Stimulated activated CD8-positive, alpha-beta memory T cell treated with anti-CD3 and anti-CD28 coated beads, Interleukin-12 subunit alpha, Interleukin-12 subunit beta, amount 100 ng/mL, for 1 hour (primary cell): ENCODE measurements around the gene RPL28.
A peak's percentile ranks its signal among the peaks of the same experiment; 100 is the strongest.

Source experiments
- DNase-seq: peaks from one replicate; pipeline ENCODE4 v3.0.0-alpha.2; 2020; ENCODE audit warnings: low read depth

RPL28 gene

DNA sequence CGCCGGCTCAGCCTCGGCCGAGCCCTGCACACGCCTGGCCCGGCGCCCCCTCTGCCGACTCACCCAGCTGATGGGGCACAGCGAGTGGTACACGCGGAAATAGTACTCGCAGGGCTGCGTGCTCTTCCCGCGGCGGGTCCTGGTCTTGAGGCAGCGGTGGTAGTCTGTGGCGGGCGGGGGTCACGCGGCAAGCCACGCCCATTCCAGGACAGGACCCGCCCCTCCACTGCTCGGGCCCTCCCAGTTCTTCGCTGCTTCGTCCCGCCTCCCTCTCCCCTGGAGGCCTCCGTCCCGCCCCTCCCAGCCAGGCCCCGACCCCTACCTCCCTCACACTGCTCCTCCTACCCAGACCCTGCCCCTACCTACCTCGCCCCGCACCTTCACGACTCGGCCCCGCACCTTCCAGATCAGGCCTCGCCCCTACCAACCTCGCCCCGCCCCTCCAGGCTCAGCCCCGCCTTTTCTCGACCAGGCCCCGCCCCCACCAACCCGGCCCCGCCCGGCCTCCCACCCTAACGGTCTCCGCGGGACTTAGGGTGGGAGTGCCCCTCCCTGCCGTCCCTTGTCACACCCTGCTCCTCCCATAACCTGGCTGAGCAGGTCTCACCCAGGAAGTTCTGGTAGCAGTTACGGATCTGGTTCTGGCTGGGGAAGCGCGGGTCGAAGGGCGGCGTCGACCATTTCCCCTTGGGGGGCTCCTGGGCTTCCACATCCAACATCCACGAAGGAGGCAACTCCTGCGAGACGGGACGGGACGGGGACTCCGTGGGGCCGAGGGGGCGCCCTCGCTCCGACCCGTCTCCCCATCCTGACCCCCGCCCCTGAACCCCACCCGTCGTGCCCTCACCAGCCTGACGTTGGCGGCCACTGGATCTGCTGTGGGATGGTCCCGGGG is 31.7 kb upstream of the RPL28 start:
- peak; percentile 33 for DNase-seq

DNA sequence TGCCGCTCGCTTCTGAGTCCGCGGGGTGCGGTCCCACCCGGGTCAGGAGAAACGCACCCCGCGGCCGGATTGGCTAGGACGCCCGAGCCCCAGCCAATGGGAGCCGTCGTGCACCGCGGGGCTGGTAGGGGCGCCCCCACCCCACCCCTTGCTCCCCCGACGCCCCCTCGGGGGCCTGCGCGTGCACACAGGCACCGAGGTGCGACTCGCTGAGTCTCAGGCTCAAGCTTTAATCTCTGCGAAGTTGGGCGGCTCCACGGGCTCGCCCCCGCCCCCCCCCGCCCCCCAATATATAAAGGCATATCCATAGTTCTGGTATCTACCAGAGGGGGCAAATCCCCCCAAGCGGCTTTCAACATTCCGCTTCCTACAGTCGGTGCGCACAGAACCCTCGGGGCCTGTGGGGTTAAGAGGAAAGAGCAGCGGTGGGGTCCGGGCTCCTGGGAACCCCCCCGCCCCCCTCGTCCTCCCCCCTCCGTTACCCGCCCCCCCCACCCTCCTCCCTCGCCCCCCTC is 31.0 kb upstream of the RPL28 start, which contains the start of gene COX6B2:
TSS of gene COX6B2 (minus strand) at position 22 of the 515 bp plus-strand sequence. CDS start 198 bp downstream, outside the sequence.
- DNase-seq = no peak

DNA sequence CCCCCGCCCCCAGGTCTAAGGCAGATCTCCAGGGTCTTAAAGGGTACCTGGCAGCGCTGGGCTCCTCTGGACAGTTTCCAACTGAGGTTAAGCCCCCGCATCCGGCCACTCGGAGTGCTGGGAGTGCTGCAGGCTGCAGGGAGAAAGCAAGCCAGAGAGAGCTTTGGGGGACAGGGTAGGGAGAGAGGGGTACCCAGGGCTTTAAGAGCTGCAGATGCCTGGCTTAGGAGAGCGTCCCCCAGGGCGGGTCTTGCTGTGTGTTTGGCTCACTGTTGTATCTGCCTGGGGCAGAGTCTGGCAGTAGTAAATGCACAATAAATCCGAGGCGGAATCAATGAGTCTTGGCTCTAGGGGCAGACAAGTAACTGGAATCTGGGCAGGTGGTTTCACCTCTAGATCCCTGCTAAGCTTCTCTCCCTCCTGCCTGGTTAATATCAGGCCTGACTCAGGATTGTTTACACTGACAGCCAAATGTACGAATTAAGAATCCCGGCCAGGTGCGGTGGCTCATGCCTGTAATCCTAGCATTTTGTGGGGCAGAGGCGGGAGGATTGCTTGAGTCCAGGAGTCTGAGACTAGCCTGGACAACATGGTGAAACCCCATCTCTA is 30.4 kb upstream of the RPL28 start:
- no peak for DNase-seq

DNA sequence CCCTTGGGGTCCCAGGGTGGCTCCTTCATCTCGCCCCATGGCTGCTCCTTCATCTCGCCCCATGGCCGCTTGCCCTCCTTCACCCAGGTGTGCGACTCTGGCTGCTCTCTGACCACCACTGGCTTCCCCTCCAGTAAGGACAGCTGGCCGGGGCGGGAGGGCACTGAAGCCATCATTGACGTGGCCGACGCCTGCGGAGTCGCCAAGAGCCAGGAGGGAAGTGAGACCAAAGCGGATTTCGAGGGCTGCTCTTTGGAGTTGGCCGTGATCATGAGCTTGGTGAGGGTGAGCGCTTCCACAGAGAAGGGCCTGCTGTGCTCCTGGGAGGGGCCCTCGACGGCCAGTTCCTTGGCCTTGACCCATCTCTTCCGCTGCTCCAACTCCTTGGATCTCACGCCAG is 27.2 kb upstream of the RPL28 start:
- DNase-seq = no peak

DNA sequence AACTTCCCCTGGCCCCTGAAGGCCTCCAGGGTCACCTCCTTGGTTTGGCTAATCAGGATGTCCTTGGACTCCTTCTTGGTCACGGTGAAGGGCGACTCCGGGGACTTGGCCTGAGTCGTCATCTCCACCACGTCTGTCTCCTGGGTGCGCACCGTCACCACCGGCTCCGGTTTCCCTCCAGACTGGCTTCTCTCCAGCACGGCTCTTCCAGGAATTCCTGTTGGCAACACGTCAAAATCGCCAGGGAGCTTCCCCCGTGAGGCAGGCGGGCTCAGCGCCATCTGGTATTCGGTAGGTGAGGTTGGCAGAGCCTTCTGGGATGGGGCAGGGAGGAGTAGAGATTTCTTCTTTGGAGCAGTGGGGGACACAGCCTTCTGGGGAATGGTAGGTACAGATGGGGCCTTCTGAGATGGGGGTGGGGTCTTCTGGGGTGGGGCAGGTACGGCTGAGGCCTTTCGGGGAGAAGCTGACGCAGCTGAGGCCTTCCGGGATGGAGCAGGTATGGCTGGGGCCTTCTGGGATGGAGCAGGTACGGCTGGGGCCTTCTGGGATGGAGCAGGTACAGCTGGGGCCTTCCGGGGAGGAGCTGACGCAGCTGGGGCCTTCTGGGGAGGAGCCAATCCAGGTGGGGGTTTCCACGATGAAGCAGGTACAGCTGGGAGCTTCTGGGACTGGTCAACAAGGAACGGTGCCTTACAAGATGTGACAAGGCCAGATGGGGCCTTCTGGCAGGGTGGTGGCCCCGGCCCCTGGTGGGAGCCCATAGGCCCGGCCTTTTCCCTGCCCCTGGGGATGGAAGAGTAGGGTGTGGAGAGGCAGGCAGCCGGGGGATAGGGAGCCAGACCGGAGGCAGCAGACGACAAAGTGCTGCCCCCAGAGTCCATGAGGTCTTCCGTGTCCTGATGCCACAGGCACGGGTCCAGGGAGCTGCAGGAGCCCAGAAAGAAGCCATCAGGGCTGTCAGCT is 26.5 kb upstream of the RPL28 start:
- DNase-seq = no peak

DNA sequence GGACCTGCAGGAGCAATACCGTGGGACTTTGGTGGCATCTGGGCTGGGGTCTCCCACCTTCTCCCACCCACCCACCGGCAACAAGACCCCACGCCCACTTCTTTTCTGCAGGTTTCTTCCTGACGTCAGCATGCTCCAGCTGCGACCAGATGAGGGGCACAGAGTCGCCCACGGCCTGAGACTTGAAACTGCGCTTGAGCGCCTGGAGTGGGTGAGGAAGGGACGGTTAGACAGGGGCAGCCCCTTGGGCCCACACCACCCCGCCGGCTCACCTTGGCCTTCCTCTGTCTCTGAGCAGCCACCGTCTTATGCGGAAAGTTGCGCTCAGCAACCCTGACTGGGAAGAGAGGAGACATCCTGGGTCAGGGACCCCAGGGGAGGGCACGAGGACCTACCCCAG is 24.8 kb upstream of the RPL28 start:
- no peak for DNase-seq

DNA sequence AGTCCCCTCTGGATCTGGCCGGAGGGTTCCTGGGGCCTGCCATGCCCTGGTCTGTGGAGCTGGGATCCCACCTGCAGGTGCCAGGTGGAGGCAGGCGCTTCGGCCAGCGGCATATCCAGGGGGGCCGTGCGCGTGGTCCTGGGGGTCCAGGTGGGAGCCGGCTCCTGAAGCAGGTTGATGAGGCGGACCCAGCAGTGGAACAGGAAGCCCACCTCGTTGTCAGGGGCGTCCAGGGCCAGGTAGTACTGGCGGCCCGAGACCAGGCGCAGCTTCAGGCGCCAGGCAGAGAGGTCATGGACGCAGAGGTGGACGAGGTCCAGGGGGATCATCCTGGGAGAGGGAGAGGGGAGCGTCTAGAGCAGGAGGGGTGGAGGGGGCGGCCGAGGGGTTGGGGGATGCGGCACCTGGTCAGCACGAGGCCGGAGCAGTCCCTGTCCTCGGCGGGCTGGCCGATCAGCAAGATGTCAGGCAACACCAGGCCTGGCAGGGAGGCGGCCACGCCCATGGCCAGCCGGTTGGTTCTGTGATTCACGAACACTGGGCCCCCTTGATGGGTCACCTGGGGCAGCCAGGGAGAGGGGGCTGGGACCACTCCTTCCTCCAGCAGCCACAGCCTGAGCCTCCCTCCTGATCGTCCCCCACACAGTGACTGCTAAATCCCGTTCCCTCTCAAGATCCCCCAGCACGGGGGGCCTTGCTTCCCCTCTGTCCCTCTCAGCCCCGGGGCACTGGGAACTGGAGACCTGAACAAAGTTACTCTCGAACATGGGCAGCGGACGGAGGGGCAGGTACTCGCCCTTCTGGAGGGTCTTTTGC is 23.4 kb upstream of the RPL28 start:
- no peak for DNase-seq

DNA sequence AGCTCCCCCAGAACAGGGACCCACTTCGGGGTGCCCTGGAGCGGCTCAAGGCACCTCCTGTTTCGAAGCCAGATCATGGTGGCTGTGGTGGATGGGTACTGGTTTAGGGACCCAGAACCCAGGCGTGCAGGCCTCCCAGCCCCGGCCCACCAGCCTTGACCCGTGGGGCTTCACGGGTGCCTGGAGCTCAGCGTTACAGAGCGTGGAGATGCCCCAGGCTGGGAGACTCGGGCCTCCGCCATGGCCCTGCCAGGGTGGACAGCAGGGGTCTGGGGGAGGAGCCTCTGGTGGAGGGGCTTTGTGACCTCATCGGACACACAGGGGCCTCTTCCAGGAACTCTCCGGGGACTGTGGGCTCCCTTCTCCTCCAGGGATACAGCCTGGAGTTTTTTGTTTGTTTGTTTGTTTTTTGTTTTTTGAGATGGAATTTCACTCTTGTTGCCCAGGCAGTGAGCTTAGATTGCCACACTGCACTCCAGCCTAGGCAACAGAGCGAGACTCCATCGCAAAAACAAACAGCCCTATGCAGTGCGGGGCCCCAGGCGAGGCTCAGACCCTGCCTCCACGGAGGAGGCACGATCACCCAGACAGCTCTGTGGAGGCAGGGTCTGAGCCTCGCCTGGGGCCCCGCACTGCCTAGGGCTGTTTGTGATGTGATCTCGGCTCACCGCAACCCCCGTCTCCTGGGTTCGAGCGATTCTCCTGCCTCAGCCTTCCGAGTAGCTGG is 22.6 kb upstream of the RPL28 start, which contains the start of gene GARIN5B:
TSS of gene GARIN5B (minus strand) at position 271 of the 727 bp plus-strand sequence. CDS start at position 77, 194 bp downstream.
- no peak for DNase-seq

DNA sequence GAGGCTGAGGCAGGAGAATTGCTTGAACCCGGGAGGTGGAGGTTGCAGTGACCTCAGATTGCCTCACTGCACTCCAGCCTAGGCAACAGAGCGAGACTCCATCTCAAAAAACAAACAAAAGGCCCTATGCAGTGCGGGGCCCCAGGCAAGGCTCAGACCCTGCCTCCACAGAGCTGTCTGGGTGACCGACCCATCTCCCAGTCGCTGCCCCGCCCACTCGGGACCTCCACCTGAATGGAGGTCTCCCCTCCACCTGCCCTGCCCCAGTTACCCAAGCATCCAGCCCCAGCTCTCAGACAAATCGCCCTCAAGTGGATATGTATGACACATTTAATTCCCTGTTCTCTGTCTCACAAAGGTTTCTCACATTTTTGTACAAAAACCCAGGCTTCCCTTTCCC is 20.5 kb upstream of the RPL28 start:
- DNase-seq = no peak

DNA sequence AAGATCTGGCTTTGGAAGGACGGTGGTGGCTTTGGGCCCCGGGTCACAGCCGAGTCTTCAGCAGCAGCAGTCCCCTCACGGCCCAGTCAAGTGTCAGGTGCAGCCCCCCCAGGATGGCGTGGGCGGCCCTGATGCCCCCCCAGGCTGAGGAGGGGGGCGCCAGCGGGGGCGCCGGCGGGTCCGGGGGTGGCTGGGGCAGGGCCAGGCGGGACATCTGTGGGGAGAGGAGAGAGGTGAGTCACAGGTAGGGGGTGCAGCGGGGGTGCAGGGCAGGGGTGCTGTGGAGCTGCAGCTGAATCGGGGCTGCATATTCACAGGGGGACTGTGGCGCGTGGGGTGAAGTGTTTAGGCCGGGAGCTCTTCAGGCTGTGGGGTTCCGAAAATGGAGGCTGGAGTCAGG is 19.8 kb upstream of the RPL28 start:
- DNase-seq = no peak

DNA sequence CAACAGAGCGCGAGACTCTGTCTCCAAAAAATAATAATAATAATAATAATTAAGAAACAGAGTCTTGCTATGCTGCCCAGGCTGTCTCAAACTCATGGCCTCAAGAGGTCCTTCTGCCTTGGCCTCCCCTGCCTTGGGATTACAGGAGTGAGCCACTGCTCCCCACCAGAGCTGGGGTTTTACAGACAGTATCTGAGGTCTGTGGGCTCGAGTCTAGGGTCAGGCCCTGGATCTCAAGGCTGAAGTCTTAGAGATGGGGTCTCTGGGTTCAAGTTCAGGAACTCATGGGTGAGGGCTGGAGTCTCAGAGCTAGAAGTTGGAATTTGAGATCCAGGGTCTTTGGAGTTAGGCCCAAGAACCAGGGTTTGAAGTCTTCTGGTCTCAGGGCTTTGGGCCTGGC is 18.9 kb upstream of the RPL28 start:
- no peak for DNase-seq

DNA sequence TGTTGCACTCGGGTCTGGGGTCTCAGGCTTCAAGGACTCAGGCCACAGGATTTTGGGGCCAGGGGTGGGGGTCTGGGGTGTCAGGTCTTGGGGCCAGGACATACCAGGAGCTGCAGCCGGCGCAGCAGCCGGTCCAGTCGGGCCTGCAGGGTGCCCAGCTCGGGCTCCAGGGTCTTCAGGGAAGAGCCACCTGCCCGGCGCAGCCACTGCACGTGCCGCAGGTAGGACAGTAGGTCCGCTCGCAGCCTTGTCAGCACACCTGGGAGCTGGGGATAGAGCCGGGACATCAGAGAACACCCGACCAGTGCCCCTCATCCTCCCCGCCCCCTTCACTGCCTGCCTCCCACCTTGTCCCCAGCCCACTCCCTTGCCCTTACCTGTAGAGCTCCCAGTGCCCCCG is 17.6 kb upstream of the RPL28 start:
- no peak for DNase-seq

DNA sequence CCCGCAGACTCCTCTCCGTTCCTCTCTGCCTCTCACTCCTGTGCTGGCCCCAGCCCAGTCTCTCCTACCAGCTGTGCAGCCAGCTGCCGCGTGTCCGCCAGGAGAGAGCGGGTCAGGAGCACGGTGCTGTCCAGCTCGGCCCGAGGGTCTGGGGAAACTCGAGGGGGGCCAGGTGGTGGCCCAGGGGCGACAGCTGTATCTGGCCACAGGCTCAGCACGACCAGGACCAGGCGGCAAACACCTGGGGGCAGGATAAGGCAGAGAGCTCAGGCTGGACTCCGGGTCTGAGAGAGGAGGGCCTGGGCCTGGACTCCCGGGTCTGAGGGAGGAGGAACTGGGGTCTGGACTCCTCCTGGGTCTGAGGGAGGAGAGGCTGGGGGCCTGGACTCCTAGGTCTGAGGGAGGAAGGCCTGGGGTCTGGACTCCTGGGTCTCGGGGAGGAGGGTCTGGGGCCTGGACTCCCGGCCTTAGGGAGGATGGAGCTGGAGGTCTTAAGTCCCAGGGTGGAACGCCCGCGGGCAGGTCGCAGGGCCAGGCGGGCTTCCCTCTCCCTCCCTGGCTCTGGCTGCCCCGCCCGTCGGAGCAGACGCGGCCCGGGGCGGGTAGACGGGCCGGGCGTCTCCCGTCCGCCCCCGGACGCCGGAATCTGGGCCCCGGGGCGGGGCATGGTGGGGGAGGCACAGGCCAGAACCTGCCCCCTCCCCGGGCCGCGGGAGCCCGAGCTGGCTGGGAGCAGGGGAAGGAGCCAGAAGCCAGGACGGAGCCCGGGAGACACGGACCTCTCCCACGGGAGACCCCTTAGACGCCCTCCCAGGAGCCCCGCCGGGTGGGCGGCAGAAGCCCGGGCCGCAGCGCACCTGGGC is 16.8 kb upstream of the RPL28 start:
- no peak for DNase-seq

DNA sequence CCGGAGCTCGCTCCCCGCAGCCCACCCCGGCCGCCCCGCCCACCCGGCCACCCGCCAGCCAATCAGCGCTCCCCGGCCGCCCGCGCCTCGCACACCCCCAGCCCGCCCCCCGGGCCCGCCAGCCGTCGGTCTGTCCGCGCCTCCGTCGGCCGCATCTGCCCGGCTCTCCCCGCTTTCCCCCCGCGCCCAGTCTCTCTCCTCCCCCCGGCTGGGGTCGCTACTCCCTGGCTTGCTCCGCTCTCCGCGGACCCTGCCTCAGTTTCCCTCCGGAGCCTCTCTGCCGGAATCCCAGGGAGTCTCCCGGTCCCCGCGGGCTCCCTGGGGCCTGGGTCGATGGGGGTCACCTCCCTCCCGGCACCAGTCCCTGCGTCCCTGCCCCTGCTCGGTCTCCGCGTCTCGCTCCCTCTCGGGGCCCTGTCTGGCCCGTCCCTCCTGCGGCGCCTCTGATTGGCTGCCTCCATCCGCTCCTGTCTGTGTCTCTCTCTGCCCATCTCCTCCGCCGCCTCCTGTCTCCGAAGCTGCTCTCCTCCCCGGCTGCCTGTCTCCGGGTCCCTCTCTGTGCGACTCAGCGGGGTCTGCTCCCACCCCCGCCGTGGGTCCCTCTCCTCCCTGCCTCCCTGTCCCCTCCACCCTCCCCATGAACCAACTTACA is 16.0 kb upstream of the RPL28 start:
- no peak for DNase-seq

DNA sequence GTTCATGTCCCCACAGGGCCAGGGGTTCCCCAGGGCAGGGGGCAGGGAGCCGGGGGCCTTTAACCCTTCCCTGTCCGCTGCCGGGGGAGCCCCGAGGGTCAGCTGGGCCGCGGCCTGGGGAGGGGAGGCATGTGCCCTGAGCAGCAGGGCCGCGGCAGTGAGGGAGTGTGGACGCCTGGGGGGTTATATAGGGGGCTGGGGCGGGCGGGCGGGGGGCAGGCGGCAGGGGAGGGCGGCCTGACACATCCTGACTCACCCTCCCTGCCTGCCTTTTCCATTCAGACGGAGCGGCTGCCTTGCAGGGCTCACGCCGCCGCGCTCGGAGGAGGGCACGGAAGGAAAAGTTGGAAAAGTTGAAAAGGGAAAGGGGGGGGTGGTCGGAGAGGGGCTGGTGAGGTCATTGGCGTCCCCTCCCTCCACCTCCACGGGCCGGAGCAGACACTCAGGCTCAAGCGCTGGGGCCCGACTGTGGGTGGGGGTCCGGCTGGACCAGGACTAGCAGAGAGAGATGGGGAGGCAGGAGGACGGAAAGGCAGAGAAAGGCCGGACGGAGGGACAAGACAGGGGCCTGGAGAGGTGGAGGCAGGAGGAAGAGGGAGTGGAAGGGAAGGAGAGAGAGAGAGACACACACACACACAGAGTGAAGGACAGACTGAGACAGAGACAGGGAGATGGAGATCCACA is 15.3 kb upstream of the RPL28 start, which contains the start of gene IL11:
TSS of gene IL11 (minus strand) at position 159 of the 684 bp plus-strand sequence. CDS start at position 6, 153 bp downstream.
- DNase-seq = no peak

DNA sequence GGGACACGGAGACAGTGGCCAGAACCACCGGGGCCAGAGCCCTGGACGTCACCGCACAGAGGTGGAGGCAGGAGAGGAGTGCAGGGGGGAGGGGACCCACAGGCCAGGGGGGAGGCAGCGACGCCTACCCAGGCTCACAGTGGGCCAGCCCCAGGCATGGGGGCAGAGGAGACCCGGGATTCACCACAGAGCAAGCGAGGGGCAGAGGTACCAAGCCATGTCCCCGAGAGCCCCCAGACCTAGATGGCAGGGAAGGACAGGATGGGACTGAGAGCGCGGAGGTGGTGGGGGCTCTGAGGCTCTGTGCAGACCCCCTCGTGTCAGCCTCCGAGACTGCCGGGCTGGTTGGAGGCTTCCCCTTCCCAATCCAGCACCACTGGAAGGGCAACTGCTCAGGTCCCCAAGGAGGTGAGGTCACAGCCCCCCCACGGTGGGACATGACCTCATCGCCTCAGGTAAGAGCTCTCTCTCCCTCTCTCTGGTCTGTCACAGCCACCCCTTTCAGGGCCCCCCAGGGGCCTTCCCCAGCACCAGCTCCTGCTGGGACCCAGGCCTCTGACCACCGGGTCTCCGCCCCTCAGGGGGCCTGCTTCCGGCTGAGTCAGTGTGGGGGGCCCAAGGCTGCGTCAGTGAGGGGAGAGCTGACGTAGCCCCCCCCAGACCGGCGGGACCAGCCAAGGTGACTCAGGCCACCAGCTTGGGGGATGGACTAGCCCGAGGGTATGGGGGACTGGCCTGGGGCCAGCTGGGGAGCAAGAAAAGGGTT is 13.2 kb upstream of the RPL28 start:
- no peak for DNase-seq

DNA sequence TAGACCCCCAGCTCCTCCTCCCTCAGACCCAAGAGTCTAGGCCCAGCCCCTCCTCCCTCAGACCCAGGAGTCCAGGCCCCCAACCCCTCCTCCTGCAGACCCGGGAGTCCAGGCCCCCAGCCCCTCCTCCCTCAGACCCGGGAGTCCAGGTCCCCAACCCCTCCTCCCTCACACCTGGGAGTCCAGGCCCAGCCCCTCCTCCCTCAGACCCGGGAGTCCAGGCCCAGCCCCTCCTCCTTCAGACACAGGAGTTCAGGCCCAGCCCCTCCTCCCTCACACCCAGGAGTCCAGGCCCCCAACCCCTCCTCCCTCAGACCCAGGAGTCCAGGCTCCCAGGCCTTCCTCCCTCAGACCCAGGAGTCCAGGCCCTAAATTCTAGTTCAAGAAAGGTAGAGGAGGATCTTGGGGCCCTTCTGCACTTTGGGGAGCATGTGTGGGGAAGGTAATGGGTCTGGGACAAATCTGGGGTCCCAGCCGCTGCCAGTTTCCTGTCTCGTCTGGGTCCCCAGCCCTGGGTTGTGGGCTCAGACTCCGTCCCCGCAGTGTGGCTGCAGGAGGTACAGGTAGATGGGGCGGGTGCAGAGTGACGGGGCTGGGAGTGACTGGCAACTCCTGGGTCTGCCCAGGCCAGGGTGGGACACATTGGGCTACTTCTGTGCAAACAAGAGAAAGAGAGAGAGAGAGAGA is 12.3 kb upstream of the RPL28 start:
- no peak for DNase-seq
